Stimulated activated CD4-positive, alpha-beta T cell treated with anti-CD3 and anti-CD28 coated beads, Interleukin-4, amount 100 ng/mL, for 48 hours (primary cell): ENCODE measurements around the gene ALK.

Experiments
- DNase-seq, 2 donors: peaks; one replicate each; pipeline ENCODE4 v3.0.0-alpha.2; 2020; ENCODE audit warnings: low read depth in 2 of 2

The ALK gene

GRCh38 chr2:29224693-29225551 lies 696.5 kb downstream of the ALK start:
- no peak for DNase-seq

- DNase-seq: no peak
Measured at GRCh38 chr2:29223851-29224692, 697.3 kb downstream of the ALK start.

DNA sequence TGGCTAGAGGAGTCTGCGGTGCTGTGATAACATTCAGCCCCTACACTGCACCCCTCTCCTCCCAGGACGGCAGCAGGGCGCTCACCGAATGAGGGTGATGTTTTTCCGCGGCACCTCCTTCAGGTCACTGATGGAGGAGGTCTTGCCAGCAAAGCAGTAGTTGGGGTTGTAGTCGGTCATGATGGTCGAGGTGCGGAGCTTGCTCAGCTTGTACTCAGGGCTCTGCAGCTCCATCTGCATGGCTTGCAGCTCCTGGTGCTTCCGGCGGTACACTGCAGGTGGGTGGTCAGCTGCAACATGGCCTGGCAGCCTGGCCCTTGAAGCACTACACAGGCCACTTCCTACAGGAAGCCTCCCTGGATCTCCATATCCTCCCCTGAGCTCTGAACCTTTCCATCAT lies 698.1 kb downstream of the ALK start:
- no peak for DNase-seq

GRCh38 chr2:29222381-29223179 lies 698.8 kb downstream of the ALK start:
- no peak for DNase-seq

DNA sequence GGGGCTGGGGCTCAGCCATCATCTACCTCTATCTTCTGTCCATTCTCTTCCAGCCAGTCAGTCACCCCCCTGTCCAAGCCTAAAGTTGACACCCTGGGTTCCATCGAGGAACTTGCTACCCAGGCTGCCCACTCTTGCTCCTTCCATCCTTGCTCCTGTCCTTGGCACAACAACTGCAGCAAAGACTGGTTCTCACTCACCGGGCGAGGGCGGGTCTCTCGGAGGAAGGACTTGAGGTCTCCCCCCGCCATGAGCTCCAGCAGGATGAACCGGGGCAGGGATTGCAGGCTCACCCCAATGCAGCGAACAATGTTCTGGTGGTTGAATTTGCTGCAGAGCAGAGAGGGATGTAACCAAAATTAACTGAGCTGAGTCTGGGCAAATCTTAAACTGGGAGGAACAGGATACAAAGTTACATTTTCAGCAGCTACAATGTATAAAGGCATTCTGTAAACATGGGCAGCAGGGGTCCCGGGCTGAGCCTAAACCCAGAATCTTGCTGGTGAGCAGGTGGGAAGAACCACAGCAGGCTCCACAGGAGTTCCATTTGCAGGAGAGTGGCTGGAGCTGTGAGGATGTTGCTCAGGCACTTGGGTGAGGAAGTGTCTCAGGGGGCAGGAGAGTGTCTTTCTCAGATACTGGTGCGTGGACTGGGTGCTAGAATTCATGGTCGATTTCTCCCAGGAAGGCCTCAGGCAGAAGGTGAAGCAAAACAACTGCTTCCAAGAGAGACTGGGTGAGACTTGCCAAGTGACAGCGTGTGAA lies 700.7 kb downstream of the ALK start:
- no peak for DNase-seq

- DNase-seq: no peak
Measured at GRCh38 chr2:29219374-29219773, 702.0 kb downstream of the ALK start.

- DNase-seq: no peak
Measured at GRCh38 chr2:29218550-29219125, 702.7 kb downstream of the ALK start.

DNA sequence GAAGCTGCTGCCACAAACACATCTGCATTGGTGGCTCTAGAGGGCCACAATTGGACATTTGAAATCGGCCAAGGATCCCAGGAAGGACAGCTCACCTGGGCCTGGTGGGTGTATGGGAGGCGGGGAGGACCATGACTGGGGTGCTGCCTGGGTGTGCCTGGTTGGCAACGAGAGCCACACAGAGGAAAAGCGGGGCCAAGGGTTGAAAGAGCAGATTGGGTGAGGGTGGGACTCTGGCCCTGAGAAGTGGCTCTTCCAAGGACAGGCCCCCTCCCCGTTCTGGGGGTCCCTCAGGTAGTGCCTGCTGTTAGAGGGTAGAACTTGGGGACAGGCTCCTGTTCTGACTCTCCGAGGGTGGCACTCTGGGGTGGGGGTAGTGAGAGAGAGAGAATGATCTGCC lies 703.3 kb downstream of the ALK start:
- no peak for DNase-seq

DNA sequence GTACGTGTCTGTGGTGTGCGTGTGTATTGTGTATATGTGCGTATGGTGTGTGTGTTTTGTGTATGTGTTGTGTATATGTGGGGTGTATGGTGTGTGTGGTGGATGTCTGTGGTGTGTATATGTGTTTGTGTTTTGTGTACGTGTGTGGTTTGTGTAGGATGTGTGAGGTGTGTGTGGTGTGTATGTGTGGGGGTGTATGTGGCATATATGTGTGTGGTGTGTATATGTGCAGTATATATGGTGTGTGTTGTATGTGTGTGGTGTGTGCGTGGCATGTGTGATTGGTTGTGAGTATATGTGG lies 704.8 kb downstream of the ALK start:
- no peak for DNase-seq

DNA sequence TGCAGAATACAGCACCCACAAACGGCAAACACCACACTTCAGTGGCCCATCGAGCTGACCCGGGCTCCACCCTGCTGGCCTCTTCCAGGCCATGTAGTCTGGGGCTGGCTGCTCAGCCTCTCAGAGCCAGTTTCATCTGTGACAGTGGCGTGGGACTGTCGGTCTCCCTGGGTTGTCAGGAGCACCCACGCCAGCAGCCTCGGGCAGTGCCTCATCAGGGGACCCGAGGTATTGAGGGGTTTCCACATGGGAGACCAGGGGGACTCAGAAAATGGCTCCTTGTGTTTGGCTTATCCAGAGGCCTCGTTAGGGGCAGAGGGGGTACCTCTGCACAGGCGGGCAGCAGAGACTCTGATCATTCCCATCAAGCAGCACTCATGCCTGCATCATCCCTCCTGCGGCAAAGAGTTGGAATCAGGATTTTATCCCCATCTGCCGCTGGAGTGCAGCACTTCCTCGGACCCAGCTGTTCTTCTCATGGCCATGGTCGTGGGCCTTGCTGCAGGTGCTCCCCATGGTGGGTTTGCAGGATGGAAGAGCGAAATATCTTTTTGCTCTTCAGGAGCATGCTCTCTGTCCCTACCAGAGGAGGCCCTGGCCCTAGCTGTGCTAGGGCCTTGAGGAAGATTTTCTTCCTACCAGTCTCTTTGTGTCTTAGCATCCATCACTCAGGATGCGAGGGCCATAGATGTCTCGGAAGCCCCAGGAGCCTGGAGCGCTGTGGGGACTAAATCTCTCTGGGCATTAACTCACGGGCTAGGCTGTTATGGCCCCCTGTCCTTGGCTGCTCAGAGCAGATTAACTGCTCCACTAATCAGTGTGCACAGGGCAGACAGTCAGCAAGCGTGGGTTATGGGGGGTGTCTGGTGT lies 705.4 kb downstream of the ALK start:
- DNase-seq: no peak

DNA sequence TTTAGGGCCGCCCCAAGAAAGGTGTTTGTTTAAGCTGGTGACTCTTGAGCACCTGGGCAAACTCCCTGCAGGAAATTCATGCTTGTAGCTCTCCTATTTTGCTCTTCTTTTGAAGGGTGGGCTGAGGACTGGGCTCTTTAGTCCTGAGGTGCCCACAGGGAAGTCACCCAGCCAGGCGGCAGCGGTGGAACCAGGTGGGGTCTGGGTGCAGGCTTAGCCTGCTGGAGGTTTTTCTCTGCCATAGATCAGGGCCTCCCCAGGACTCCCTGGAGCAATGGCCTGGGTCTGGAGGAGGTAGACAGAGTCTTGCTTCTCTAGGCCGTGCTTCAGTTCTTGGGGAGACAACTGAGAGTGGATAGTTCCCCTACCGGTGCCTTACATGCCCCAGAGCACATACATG lies 706.3 kb downstream of the ALK start:
- DNase-seq: no peak

- no peak for DNase-seq
Measured at GRCh38 chr2:29213888-29214291, 707.5 kb downstream of the ALK start.

DNA sequence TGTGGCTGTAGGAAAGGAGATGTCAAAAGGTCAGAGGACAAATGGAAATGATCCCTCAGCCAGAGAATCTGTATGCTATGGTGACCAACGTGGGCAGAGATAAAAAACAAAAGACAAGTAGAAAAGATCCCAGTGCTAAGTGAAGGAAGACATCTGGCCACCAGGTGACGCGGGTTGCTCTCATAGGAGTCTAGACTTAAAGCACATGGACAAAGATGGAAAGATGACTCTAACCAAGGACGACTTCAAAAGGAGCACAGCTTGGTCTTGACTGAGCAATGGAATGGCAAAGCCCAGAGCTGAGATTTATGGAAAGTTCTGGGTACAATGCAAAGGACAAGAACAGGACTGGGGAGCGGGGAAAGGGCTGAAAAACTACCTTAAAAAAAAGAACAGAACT lies 709.4 kb downstream of the ALK start:
- DNase-seq: no peak

GRCh38 chr2:29209551-29209950 lies 711.8 kb downstream of the ALK start:
- no peak for DNase-seq

GRCh38 chr2:29207352-29208148 lies 713.8 kb downstream of the ALK start:
- no peak for DNase-seq

GRCh38 chr2:29206941-29207340 lies 714.4 kb downstream of the ALK start:
- DNase-seq: no peak

GRCh38 chr2:29202819-29203495 lies 718.4 kb downstream of the ALK start:
- DNase-seq: no peak

GRCh38 chr2:29201979-29202378 lies 719.4 kb downstream of the ALK start:
- no peak for DNase-seq
